GM06990 (cell line): ENCODE measurements around the gene IRF1.

Source experiments
- DNase-seq: peaks from one replicate; pipeline ENCODE4 v3.0.0-alpha.2; 2011; ENCODE audit not compliant: insufficient read length; ENCODE audit errors: extremely low read depth
- H3K27me3 ChIP-seq: replicated peaks from 2 replicates; pipeline ENCODE4 v1.6.0; 2011; ENCODE audit warnings: low read length; ENCODE audit not compliant: control insufficient read depth, insufficient read depth
- H3K36me3 ChIP-seq: 2 replicates; pipeline ENCODE4 v1.5.1; 2011; ENCODE audit warnings: low read length; ENCODE audit not compliant: control insufficient read depth, insufficient read depth
- H3K4me3 ChIP-seq: replicated peaks from 2 replicates; pipeline ENCODE4 v1.5.1; 2011; ENCODE audit warnings: low read depth, mild to moderate bottlenecking, control low read depth, low read length
- CTCF ChIP-seq: IDR thresholded peaks from 2 replicates; pipeline ENCODE4 v1.5.1; 2011; ENCODE audit warnings: low read length, control low read depth, mild to moderate bottlenecking, inconsistent platforms; ENCODE audit not compliant: insufficient read depth, poor library complexity, severe bottlenecking

IRF1 gene

DNA sequence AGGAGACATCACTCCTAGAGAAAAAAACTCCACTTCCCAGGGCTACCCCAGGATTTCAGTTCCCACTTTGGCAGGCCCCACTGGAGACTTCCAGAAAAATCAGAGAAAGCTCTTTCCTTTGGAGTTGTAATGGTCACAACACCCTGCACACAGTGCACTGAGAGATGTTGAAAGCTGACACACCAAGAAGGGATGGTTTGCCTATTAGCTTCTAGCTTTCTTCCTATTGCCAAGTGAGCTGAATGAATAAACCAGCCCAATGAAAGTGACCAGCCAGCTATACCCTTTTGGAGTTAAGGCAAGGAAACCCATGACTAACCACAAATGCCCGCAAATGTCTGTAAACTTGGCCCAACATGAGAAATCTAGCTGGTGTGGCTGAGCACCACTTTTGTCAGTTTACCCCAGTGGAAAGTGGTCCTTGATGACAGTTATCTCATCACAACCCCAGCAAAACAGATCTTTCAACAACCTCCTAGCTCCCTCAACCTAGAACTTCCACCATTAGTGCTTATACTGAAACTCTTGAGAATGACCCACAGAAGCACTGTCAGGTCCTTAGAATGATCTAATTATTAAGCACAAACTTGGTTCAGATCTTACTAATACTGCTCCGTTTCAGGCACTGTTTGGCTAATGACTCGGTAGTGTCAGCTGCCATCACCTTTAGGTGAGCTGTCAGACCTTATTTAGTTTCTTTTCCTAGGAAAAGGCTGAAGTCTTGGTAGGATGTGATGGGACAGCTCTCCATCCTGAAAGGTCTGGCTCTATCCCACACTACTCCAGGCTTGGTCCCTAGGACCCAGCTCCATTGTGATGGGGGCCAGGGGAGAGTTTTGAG, 11.2 kb downstream of the IRF1 start:
- Histone ChIP-seq H3K36me3 (peaks cover 12% of the 10 kb centered on the region), H3K27me3 (no peaks in the 10 kb centered on the region), H3K4me3 (no peak overlapping the region)
- DNase-seq = no peak
- TF ChIP-seq CTCF = no peak

DNA sequence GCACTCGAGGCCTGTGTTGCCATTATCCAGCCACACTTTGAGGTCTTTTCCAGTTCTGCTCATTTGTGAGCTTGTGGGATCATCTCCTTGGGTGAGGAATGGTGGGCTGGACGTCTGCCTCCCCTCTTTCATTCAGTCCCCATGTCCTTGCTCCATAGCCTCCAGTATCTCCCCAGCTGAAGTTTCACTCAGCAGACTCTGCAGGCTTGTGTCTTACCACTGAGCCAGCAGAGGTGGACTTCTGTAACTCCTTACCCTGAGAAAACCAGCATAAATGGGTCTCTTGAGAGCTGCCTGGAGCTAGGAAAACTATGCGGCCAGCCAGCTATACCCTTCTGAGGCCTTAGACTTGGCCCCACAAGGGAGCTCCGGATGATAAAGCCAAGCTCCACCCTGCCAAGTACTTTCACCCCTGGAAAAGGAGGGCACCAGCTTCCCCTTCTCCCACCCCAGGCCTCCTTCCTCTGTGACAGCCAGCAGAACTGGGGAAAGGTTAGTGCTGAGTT, 12.2 kb downstream of the IRF1 start:
- DNase-seq = no peak
- Histone ChIP-seq H3K27me3 (no peaks in the 10 kb centered on the region), H3K36me3 (peaks cover 3% of the 10 kb centered on the region), H3K4me3 (no peak overlapping the region)
- TF ChIP-seq CTCF = no peak

DNA sequence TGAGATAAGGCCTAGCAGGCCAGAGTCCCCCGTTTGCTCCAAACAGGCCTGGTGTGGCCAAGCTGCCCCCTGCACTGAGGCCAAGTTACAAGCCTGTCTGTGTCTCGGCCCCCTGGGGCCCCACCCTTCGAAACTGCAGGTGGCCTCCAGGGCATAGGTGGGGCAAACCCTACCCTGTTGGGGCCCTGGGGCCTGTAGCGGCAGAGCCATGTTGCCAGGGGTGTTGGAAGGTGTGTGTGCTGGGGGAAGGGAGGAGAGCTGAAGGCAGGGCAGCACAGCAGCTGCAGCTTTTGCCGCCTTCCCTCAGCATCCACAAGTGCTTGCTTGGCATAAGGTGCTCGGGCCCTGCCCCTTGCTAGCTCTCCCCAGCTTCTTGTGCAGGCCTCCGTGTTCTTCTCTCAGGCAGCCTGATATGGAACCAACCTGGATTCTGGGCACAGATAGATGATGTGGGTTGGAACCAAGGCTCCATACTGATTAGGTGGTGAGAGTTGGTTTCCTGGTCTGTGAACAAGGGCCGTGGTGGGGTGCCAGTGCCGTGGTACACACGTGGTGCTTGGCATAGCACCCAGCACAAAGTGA, 12.7 kb downstream of the IRF1 start:
- TF ChIP-seq CTCF = no peak
- H3K4me3 ChIP-seq = no peak overlapping the region
- no peak for DNase-seq
- H3K27me3 ChIP-seq = no peaks in the 10 kb centered on the region
- no peaks in the 10 kb centered on the region for H3K36me3 ChIP-seq

DNA sequence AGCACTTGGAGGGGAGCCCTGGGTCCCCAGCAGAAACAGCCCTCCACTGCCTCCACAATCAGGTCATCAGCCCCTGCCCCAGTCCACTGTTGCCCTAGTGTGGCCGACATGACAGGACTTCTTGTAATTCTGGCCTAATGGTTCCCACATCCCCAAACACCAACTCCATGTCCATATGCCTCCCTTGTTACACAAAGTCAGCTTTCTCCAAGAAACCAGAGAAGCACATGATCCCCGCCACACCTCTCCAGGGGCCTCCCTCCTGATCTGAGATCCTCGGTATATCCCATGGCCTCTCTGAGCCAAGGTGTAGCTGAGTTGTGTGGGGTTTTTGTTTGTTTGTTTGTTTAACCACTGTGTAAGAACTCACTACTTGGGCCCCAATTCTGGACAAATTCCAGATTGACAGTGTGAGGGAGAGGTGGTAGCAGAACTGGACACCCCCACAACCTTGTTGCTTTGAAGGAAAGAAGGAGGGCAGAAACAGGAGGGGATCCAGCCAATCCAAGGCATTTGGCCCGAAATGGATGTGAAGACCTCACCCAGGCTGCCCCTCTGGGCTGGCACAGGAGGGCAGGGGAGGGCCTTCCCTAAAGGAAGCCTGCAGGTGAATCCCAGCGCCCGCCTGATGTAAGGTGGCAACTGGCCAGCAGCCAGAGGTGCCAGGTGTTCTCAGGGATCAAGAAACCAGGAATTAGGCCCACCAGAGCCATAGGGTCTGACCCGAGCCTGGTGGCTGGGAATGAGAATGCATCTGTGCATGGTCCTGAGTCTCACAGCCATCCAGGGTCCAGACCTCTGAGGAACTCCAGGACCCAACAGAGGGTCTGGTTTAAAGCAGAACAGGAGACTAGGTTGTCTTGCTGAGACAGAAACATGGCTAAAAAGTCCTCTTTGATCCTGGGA, 13.4 kb downstream of the IRF1 start:
- TF ChIP-seq CTCF = no peak
- H3K4me3 ChIP-seq = no peak overlapping the region
- H3K36me3 ChIP-seq = no peaks in the 10 kb centered on the region
- no peak for DNase-seq
- H3K27me3 ChIP-seq = no peaks in the 10 kb centered on the region

DNA sequence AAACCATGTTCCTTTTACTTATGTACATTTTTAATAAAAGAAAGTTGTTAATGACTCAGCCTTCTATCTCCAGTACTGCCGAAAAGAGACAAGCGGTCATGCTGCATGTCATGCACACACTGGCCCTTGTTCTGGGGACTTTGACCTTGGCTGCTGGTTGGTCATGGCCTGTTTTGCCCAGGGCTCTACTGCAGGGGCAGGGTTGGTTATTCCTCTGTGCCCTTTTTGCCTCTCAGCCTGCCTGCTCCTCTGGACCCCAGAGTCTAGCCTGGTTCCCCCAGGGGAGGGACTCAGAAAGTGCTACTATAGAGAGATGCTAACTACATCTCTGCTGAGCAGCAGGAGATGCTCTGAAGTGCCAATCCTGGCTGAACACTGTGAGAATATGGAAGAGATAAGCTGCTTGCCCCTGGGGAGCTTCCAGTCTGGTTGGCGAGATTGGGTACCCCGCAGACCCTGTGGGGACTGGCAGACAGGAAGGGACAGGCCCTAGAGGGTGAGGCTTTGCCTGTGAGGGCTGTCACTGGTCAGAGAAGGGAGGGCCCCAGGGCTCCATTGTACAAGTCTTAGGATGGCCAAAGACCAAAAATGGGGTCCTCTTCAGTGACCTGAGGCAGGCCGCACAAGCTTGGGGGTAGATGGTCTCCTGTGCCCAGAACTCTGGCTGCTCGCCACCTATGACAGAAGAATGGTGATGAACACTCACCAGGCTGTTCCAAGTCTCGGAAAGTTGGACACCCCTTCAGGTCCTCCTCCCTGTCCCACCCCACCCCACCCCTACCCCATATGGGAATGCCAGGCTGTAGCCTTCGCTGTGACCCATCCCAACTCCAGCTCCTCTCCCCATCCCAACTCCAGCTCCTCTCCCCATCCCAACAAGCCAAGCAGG, 14.3 kb downstream of the IRF1 start:
- no peak for DNase-seq
- Histone ChIP-seq H3K4me3 (no peak overlapping the region), H3K27me3 (no peaks in the 10 kb centered on the region), H3K36me3 (no peaks in the 10 kb centered on the region)
- no peak for TF ChIP-seq CTCF
